ENCODE data around the gene SLC41A3.
"Not testable (repeated sequence)": the region's sequence is repeated elsewhere in the genome, so short reads cannot be mapped to it uniquely, and the experiment has no call there.

Gene SLC41A3

GRCh38 chr3:126051234-126051633 is 32.7 kb downstream of the SLC41A3 start:
- DNase-seq = no peak

GRCh38 chr3:126050626-126051025 is 33.3 kb downstream of the SLC41A3 start:
- DNase-seq = no peak

- no peak for DNase-seq
Measured at GRCh38 chr3:126050050-126050392, 33.9 kb downstream of the SLC41A3 start.

- no peak for DNase-seq
Measured at GRCh38 chr3:126049289-126050049, 34.5 kb downstream of the SLC41A3 start.

GRCh38 chr3:126040386-126040785 is 43.5 kb downstream of the SLC41A3 start:
- no peak for DNase-seq

- DNase-seq = no peak
Measured at GRCh38 chr3:126039870-126040269, 44.1 kb downstream of the SLC41A3 start.

GRCh38 chr3:126038791-126039190 is 45.1 kb downstream of the SLC41A3 start:
- DNase-seq = not testable (repeated sequence)

- DNase-seq = no peak
Measured at GRCh38 chr3:126036056-126036549, 47.8 kb downstream of the SLC41A3 start.

GRCh38 chr3:126035362-126036050 is 48.4 kb downstream of the SLC41A3 start:
- no peak for DNase-seq

GRCh38 chr3:126034481-126035361 is 49.2 kb downstream of the SLC41A3 start:
- DNase-seq = no peak

GRCh38 chr3:126033765-126034164 is 50.2 kb downstream of the SLC41A3 start:
- DNase-seq = no peak

GRCh38 chr3:126033051-126033745 is 50.7 kb downstream of the SLC41A3 start:
- DNase-seq = no peak

GRCh38 chr3:126031981-126032471 is 51.9 kb downstream of the SLC41A3 start:
- no peak for DNase-seq

- DNase-seq = no peak
Measured at GRCh38 chr3:126030455-126030854, 53.5 kb downstream of the SLC41A3 start.

GRCh38 chr3:126029241-126029640 is 54.7 kb downstream of the SLC41A3 start:
- no peak for DNase-seq

GRCh38 chr3:126028096-126028495 is 55.8 kb downstream of the SLC41A3 start:
- DNase-seq = no peak

- no peak for DNase-seq
Measured at GRCh38 chr3:126026761-126027160, 57.2 kb downstream of the SLC41A3 start.

- DNase-seq = no peak
Measured at GRCh38 chr3:126026277-126026751, 57.6 kb downstream of the SLC41A3 start.

- DNase-seq = no peak
Measured at GRCh38 chr3:126025862-126026261, 58.1 kb downstream of the SLC41A3 start.

- no peak for DNase-seq
Measured at GRCh38 chr3:126025116-126025729, 58.7 kb downstream of the SLC41A3 start.

- no peak for DNase-seq
Measured at GRCh38 chr3:126024049-126024854, 59.7 kb downstream of the SLC41A3 start.
